Subcutaneous abdominal adipose tissue (tissue), 5 donors: ENCODE results near the gene BPIFB4.

Experiments used
- H3K27ac ChIP-seq: one replicate; pipeline ENCODE4 v1.7.0; 2013; ENCODE audit warnings: low read depth, mild to moderate bottlenecking, inconsistent platforms, low read length, moderate library complexity
- H3K27me3 ChIP-seq, 5 donors: one replicate each; pipeline ENCODE4 v1.7.0; 2013; ENCODE audit warnings: low read length in 5 of 5, inconsistent platforms in 1 of 5; ENCODE audit not compliant: control insufficient read depth in 5 of 5, insufficient read depth in 4 of 5
- H3K36me3 ChIP-seq, 5 donors: one replicate each; pipeline ENCODE4 v1.7.0; 2013; ENCODE audit warnings: low read length in 5 of 5; ENCODE audit not compliant: control insufficient read depth in 5 of 5, insufficient read depth in 5 of 5
- H3K4me1 ChIP-seq, 5 donors: one replicate each; pipeline ENCODE4 v1.7.0; 2013; ENCODE audit warnings: low read length in 5 of 5, mild to moderate bottlenecking in 3 of 5, moderate library complexity in 1 of 5; ENCODE audit not compliant: control insufficient read depth in 5 of 5, insufficient read depth in 5 of 5
- H3K4me3 ChIP-seq, 5 donors: one replicate each; pipeline ENCODE4 v1.7.0; 2013; ENCODE audit warnings: low read length in 5 of 5, low read depth in 1 of 5
- H3K9ac ChIP-seq, 5 donors: one replicate each; pipeline ENCODE4 v1.7.0; 2013; ENCODE audit warnings: low read length in 5 of 5, mild to moderate bottlenecking in 4 of 5, moderate library complexity in 3 of 5
- H3K9me3 ChIP-seq, 5 donors: one replicate each; pipeline ENCODE4 v1.7.0; 2013; ENCODE audit warnings: low read length in 5 of 5; ENCODE audit not compliant: control insufficient read depth in 5 of 5
- donor health status: healthy.
- donor health status: healthy.
- donor health status: healthy.
- donor health status: healthy.
- donor health status: healthy.

BPIFB4 gene

GRCh38 chr20:33124994-33125393 is 45.6 kb downstream of the BPIFB4 start:
- Histone ChIP-seq H3K4me1 (no peaks in the 10 kb centered on the region), H3K27ac (no peak overlapping the region), H3K9me3 (peaks cover 0 to 6% (median 4%) of the 10 kb centered on the region in 5 donors)

GRCh38 chr20:33125983-33126382 is 46.5 kb downstream of the BPIFB4 start:
- Histone ChIP-seq H3K9me3 (no peaks in the 10 kb centered on the region), H3K27me3 (peaks cover 0 to 6% (median 0%) of the 10 kb centered on the region in 5 donors), H3K9ac (no peak overlapping the region), H3K4me3 (no peak overlapping the region), H3K4me1 (peaks cover 0 to 7% (median 2%) of the 10 kb centered on the region in 5 donors), H3K36me3 (no peaks in the 10 kb centered on the region), H3K27ac (no peak overlapping the region)

More at GRCh38 chr20:33124994-33125393, 45.6 kb downstream of the BPIFB4 start:
- Histone ChIP-seq H3K4me3 (no peak overlapping the region), H3K36me3 (no peaks in the 10 kb centered on the region), H3K27me3 (peaks cover 0 to 6% (median 0%) of the 10 kb centered on the region in 5 donors), H3K9ac (no peak overlapping the region)

DNA sequence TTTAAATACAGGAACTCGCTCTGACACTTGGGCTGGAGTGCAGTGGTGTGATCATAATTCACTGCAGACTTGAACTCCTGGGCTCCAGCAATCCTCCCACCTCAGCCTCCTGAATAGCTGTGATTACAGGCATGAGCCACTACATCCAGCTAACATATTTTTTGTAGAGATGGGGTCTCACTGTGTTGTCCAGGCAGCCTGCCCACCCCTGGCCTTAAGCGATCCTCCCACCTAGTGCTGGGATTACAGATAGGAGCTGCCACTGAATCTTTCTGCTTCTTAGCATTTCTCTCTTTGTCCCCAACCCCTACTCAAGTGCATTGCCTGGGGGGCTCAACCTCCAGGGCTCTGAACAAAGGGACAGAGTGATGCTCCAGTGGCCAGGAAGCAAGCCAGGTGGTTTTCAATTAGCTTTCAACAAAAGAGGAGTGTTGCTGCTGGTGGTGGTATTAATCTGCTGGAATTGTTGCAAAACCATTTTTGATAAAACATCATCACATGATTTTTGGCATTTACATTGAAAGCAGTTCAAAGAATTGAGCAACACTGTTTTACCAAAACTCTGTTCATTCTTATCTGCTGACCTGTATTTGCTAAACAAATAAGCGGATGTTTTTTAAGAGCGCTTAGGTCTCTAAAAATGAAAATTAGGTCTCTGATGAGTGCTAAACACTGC is 48.1 kb downstream of the BPIFB4 start:
- Histone ChIP-seq H3K27ac (no peak overlapping the region), H3K27me3 (peaks cover 0 to 6% (median 0%) of the 10 kb centered on the region in 5 donors), H3K9me3 (no peaks in the 10 kb centered on the region), H3K4me3 (no peak overlapping the region), H3K9ac (no peak overlapping the region), H3K4me1 (peaks cover 1 to 23% (median 17%) of the 10 kb centered on the region in 5 donors), H3K36me3 (no peaks in the 10 kb centered on the region)

DNA sequence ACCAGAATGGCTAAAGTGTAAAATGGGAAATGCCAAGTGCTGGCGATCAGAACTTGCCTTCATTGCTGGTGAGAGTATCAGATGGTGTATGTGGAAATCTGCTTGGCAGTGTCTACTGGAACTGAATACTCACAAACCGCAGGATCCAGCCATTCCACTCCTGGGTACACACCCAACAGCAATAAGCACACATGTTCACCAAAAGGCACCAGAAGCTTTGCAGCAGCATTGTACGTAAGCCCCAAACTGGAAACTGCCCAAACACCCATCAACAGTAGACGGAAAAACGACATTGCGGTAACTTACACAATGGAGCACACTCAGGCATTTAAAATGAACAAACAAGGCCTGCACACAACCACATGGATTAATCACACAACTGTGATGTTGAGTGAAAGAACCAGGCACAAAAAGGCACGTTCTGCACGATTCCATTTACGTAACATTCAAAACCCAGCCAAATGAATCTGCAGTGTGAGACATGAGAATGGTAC is 51.2 kb downstream of the BPIFB4 start:
- Histone ChIP-seq H3K36me3 (no peaks in the 10 kb centered on the region), H3K4me3 (no peak overlapping the region), H3K27me3 (peaks cover 0 to 2% (median 0%) of the 10 kb centered on the region in 5 donors), H3K9ac (no peak overlapping the region), H3K9me3 (no peaks in the 10 kb centered on the region), H3K4me1 (peaks cover 3 to 30% (median 26%) of the 10 kb centered on the region in 5 donors), H3K27ac (no peak overlapping the region)

GRCh38 chr20:33131949-33132473 is 52.6 kb downstream of the BPIFB4 start:
- H3K9ac ChIP-seq, result no peak overlapping the region
- peaks cover 0 to 2% (median 0%) of the 10 kb centered on the region in 5 donors for H3K27me3 ChIP-seq
- peaks cover 3 to 30% (median 26%) of the 10 kb centered on the region in 5 donors for H3K4me1 ChIP-seq
- no peak overlapping the region for H3K27ac ChIP-seq
- no peaks in the 10 kb centered on the region for H3K36me3 ChIP-seq
- H3K9me3 ChIP-seq, result peaks cover 0 to 5% (median 2%) of the 10 kb centered on the region in 5 donors
- H3K4me3 ChIP-seq, result no peak overlapping the region

DNA sequence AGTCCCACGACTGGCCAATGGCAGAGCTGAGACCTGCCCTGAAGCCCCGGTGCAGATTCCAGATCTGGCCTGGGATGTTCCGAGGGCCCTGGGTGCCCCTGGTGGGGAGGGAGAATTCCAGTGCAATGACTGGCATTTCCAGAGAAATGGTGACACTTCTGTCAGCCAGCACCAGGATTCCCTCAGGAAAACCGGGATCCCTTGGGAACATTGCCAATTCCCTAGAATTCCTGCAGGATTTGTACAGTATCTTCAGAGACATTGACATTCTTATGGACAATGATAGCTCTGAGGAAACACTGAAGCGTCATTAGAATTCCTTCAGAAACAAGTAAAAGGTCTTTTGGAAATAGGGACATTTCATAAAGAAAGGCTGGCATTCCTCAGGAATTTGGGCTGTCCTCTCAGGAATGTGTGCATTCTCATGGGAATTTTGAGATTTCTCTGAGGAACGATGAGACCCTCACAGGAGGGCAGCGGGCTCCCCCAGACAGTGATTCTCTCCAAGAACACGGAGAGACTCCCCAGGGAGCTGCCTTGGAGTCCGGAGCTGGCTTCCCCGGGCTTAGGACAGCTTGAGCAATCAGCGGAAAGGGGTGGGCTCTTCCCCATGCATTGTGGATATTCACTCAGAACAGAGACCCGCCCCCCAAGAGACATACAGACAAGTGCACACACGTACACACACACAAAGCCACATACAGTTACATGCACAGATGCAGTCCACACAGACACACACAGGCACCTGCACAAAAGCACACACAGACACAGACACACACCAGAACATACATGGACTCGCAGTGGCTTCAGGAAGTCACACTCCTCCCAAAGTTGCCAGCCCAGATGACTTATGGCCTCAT is 53.3 kb downstream of the BPIFB4 start:
- peaks cover 0 to 5% (median 2%) of the 10 kb centered on the region in 5 donors for H3K9me3 ChIP-seq
- H3K4me1 ChIP-seq, result peaks cover 3 to 30% (median 26%) of the 10 kb centered on the region in 5 donors
- H3K4me3 ChIP-seq, result peak overlapping the region in 3 of 5 donors; percentile 4 to 51 (median 36)
- H3K36me3 ChIP-seq, result no peaks in the 10 kb centered on the region
- H3K9ac ChIP-seq, result no peak overlapping the region
- H3K27ac ChIP-seq, result peak overlapping the region; percentile 3
- H3K27me3 ChIP-seq, result peaks cover 0 to 2% (median 0%) of the 10 kb centered on the region in 5 donors

DNA sequence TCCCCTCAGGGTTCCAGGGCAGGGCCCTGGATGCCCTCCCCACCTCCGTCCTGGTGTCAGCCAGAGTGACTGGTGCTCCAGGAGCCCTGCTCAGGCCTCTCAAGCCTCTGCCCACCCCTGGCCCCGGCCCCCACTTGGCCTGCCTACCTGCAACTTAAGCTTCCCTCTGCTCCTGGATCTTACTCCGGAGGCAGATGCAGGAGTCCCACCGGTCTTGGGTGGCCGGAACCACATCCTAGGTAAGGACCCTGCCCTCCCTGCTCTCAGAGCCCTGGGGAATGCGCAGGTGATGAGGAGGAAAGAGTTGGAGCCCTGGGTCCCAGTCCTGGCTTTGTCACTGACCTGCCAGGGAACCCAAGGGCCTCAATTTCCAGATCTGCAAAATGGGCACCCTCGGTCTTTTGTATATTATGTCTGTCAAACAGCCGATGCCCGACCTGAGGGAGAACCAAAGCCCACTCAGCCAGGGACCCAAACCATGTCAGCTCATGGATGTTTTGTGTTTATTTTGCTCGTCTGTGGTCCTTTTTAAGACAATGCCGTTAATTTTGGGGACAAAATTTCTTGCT is 54.0 kb downstream of the BPIFB4 start:
- H3K9ac ChIP-seq, result no peak overlapping the region
- H3K9me3 ChIP-seq, result peaks cover 0 to 5% (median 2%) of the 10 kb centered on the region in 5 donors
- H3K4me3 ChIP-seq, result peak overlapping the region in 1 of 5 donors; percentile 51
- H3K27me3 ChIP-seq, result peaks cover 0 to 2% (median 0%) of the 10 kb centered on the region in 5 donors
- no peaks in the 10 kb centered on the region for H3K36me3 ChIP-seq
- no peak overlapping the region for H3K27ac ChIP-seq
- peaks cover 3 to 30% (median 26%) of the 10 kb centered on the region in 5 donors for H3K4me1 ChIP-seq

GRCh38 chr20:33137195-33137594 is 57.8 kb downstream of the BPIFB4 start:
- Histone ChIP-seq H3K27ac (no peak overlapping the region), H3K9ac (no peak overlapping the region), H3K9me3 (peaks cover 0 to 10% (median 5%) of the 10 kb centered on the region in 5 donors), H3K4me1 (peaks cover 3 to 12% (median 12%) of the 10 kb centered on the region in 5 donors), H3K36me3 (no peaks in the 10 kb centered on the region), H3K27me3 (peaks cover 0 to 2% (median 0%) of the 10 kb centered on the region in 5 donors), H3K4me3 (no peak overlapping the region)

GRCh38 chr20:33139467-33139866 is 60.0 kb downstream of the BPIFB4 start:
- Histone ChIP-seq H3K4me3 (no peak overlapping the region), H3K9ac (no peak overlapping the region), H3K4me1 (no peaks in the 10 kb centered on the region), H3K27me3 (no peaks in the 10 kb centered on the region), H3K36me3 (no peaks in the 10 kb centered on the region), H3K27ac (no peak overlapping the region), H3K9me3 (peaks cover 0 to 10% (median 5%) of the 10 kb centered on the region in 5 donors)
